ES-I3 (cell line): ENCODE data around the gene DCDC1.

Source experiments
- H3K36me3 ChIP-seq: 2 replicates; pipeline ENCODE4 v1.6.1; 2013; ENCODE audit warnings: mild to moderate bottlenecking, low read length, control low read depth, moderate library complexity; ENCODE audit not compliant: insufficient read depth
- H3K4me1 ChIP-seq: 2 replicates; pipeline ENCODE4 v1.6.1; 2013; ENCODE audit warnings: mild to moderate bottlenecking, control low read depth, low read length; ENCODE audit not compliant: insufficient read depth
- H3K9ac ChIP-seq: 2 replicates; pipeline ENCODE4 v1.6.1; 2013; ENCODE audit warnings: low read depth, mild to moderate bottlenecking, low read length, moderate library complexity
- H3K9me3 ChIP-seq: 2 replicates; pipeline ENCODE4 v1.6.1; 2013; ENCODE audit warnings: mild to moderate bottlenecking, low read length, moderate library complexity; ENCODE audit not compliant: control insufficient read depth, insufficient read depth

The DCDC1 gene

DNA sequence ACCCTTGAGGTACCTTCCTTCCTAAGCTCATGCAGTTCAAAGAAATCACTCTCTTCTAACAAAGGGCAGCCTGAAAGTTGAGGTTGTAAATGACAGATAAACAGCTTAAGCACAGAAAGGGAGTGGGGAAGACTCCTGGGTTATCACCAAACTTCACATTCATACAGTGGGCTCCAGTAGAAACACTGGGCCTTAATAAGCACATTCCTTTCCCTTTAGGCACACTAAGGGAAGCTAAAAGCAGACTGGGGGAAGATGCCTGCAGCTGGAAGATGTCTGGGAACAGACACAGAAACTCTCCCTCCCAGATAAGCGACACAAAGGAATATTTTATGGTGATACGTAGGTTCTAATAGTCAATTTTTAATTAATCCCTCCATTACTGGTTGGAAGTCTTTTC lies 433.0 kb downstream of the DCDC1 start:
- H3K4me1 ChIP-seq: no peaks in the 10 kb centered on the region
- H3K9me3 ChIP-seq: no peaks in the 10 kb centered on the region
- H3K36me3 ChIP-seq: no peaks in the 10 kb centered on the region
- no peak overlapping the region for H3K9ac ChIP-seq

DNA sequence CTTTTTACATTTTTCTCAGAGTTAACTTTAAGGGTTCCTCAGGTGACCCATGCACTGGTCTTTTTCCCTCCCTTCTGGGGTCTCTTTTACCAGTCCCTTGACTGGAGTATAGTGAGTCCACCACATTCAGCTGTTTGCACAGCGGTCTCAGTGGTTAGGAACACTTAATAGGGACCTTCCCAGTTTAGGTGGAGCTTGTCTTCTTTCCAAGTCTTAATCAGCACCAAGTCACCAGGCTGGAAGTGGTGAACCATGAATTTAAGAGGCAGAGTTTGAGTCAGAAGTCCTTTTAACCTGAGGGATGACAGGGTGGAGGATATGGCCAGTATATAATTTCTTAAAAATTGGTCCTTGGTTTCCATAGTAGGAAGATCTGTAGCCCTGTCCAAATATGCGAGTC lies 433.7 kb downstream of the DCDC1 start:
- Histone ChIP-seq H3K4me1 (no peaks in the 10 kb centered on the region), H3K36me3 (no peaks in the 10 kb centered on the region), H3K9ac (no peak overlapping the region), H3K9me3 (no peaks in the 10 kb centered on the region)

DNA sequence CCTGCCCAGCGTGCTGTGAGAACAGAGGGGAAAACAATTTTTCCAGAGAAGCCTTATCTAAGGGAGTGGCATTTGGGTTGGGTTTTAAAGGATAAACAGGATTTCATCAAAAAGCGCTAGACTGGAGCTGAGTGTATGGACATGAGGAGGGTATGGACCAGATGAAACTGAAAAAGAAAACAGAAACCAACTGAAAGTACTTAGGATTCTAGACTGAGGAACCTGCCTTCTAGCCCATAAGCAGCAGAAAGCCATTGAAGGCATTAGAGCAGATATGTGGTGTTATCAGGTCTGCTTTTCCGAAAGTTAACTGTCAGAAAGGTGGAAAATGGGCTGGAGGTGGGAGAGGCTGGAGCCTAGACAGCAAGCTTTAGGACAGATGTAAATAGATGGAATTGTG lies 443.4 kb downstream of the DCDC1 start:
- no peak overlapping the region for H3K9ac ChIP-seq
- no peaks in the 10 kb centered on the region for H3K4me1 ChIP-seq
- no peaks in the 10 kb centered on the region for H3K9me3 ChIP-seq
- no peaks in the 10 kb centered on the region for H3K36me3 ChIP-seq

DNA sequence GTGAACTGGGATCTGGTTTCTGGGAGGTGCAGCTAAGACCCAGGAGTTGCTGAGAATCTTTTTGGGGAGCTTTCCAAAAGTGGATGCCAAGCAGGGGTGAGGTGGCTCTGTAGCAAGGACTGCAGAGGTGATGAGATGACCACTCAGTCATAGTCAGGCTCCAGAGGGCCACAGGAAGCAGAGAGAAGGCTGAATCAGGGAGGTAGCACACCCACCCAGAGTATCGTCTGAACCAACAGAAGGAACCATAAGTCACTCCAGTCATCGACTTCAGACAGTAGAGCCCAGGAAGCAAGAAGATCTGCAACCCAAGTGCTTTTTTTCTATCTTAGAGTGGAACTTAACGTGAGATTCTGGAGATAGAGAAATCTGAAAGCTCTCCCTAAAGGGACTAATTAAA lies 447.7 kb downstream of the DCDC1 start:
- no peaks in the 10 kb centered on the region for H3K9me3 ChIP-seq
- no peak overlapping the region for H3K9ac ChIP-seq
- no peaks in the 10 kb centered on the region for H3K36me3 ChIP-seq
- peaks cover 3% of the 10 kb centered on the region; the same call in 1 of the 2 replicates for H3K4me1 ChIP-seq

DNA sequence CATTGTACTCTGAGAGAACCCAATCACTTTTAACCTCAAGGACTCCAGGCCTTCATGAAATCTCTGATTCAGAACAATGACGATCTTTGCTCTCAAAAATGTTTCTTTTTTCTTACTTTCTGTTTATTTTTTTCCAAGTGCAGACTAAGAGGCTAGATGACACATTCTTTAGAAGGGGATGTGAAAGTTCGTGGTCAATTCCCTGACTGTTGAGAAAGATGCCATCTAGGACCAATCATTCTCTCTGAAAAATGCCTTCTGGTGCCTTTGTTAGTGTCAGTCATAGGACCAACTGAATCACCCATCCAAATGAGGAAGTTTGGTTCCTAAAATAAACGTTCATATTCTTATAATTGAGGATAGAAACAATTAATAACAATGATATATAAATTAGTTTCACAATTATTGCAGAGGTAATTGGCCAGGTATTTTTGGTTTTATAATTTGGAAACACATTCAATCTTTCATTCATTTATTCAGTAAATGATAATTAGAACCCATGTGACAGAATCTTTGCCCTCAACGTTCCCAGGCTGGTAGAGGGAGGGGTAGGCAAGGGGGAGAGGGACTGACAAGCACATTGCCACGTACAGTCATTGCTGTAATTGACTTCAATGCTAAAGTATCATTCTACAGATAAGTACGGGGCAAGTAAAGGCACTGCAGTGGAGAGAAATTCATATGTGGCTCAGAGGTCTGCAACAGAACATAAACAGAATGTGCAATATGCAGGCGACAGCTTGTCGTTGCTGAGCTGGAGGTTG lies 450.0 kb downstream of the DCDC1 start:
- Histone ChIP-seq H3K9ac (no peak overlapping the region), H3K9me3 (no peaks in the 10 kb centered on the region), H3K4me1 (peaks cover 3% of the 10 kb centered on the region; the same call in 1 of the 2 replicates), H3K36me3 (no peaks in the 10 kb centered on the region)

DNA sequence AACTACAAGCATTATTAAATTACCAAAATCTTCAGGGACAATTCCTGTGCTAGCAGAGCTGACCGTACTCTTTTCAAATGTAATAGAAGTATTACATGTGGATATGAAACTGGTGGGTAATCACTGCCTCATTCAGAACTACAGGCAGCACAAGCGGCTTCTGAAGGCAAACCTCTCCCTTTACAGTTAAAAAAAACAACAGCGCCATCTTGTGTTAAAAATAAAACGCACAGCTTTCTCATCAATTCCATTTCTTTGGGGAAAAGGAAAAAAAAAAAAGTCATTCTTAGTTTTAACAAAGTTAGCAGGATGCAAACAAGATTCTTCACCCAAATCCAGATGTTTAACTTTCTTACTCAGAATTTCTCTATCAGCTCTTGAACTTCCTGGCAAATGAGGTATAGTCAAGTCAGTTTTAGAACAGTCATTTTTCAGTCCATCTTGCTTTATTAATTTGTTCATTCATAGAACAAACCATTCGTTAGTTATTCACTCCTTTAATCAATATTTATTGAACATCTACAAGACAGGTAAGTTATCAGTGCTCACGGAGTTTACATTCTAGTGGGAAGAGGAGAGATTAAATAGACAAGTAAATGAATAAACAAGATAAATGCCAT lies 451.6 kb downstream of the DCDC1 start:
- Histone ChIP-seq H3K4me1 (peaks cover 3% of the 10 kb centered on the region; the same call in 1 of the 2 replicates), H3K9ac (no peak overlapping the region), H3K36me3 (no peaks in the 10 kb centered on the region), H3K9me3 (no peaks in the 10 kb centered on the region)

DNA sequence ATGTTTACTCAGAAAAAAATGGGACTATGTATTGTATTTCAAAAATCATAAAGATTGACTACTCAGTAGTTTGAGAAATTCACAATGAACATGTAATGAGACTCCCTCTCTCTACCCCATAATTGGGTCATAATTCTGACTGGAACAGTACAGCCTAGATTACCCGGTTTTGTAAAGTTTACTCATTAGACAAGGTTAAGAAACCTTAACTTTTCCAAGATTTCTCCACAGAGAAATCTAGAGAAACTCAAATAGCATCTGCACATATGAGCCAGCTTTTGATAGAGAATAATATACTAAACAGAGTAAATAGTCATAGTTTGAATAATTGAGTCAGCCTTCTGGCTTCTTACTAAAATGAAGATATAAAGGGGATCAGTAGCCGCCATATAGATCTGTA lies 452.3 kb downstream of the DCDC1 start:
- Histone ChIP-seq H3K9ac (no peak overlapping the region), H3K4me1 (peaks cover 3% of the 10 kb centered on the region; the same call in 1 of the 2 replicates), H3K9me3 (no peaks in the 10 kb centered on the region), H3K36me3 (no peaks in the 10 kb centered on the region)

DNA sequence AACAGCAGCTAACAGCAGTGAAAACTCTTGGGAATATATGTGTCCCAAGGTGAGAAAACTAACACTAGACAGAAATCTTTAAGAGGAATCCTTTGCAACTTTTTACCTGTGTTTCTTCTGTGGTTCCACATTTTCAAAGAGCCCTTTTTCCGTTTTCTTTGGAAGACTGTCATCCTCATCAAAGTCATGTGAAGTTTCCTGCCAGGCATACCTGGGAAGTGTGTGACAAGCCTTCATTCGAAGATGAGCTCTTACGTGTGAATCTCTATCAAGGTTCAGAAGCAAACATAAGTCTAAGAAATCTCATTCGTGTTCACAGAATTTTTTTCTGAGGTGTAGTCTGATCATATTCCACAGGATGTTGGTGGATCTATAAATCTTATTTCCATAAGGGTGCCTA lies 452.8 kb downstream of the DCDC1 start:
- no peaks in the 10 kb centered on the region for H3K36me3 ChIP-seq
- H3K9ac ChIP-seq: no peak overlapping the region
- H3K9me3 ChIP-seq: no peaks in the 10 kb centered on the region
- peaks cover 3% of the 10 kb centered on the region; the same call in 1 of the 2 replicates for H3K4me1 ChIP-seq

DNA sequence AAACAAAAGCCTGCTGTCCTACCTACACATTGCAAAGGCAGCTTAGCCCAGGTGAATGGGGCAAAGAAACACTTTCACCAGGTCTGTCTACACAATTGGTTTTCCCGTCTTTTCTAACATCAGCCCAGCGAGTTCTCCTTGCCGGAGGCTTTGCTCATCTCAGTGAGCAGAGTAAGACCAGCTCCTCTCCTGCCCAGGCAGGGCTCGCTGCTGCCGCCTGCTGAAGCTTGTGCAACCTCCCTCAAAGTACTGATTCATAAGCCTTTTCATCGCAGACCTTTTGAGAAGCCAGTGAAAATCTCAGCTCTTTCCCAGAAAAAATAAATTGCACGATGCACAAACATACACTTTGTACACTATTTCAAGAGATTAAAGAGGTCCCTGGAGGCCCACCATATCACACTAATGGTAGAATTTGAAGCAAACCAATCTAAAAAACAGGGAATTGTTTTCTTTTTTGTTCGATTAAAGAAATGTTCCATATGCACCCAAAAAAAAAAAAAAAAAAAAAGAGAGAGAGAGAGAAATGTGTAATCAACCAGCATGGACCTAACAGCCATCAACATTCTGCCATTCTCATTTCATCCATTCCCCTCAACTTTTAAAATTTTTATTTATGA lies 455.3 kb downstream of the DCDC1 start:
- H3K36me3 ChIP-seq: no peaks in the 10 kb centered on the region
- no peaks in the 10 kb centered on the region for H3K9me3 ChIP-seq
- H3K9ac ChIP-seq: no peak overlapping the region
- H3K4me1 ChIP-seq: no peaks in the 10 kb centered on the region; the same call in 1 of the 2 replicates

DNA sequence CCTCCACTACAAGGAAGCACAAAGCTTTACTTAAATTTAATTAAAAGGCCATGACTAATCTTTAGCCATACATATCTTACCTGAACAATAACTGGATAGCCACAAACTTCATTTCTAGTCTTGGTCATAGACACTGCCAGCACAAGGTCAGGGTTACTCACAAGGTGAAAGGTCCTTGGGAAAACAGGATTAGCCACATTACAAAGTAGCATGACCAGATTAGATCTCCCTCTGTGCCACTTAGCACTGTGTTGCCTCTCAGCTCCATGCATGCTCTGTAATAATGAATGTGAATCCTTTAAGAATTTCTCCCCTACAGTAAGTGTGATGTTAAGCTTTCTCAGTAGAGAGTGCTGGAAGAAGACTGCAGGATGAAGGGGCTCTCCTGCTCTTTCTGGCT lies 458.3 kb downstream of the DCDC1 start:
- Histone ChIP-seq H3K36me3 (no peaks in the 10 kb centered on the region), H3K9me3 (no peaks in the 10 kb centered on the region), H3K4me1 (no peaks in the 10 kb centered on the region), H3K9ac (no peak overlapping the region)

DNA sequence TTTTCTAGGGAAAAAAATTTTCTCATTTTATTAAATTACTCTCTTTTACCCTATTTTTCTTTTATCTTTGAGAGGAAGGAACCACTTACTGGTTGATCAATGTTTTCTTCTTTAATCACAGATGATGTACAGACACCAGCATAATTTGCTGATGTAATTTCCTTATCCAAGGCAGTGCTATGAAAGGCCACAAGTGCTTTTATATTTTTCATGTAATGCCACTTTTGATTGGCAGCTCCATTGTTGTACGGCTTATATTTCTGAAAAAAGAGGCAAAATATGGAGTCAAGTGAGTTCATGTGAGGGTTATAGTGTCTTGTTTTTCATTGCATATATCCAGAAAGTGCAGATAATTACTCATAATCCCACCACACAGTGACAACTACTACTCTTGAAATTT lies 460.7 kb downstream of the DCDC1 start:
- Histone ChIP-seq H3K9ac (no peak overlapping the region), H3K9me3 (no peaks in the 10 kb centered on the region), H3K4me1 (no peaks in the 10 kb centered on the region), H3K36me3 (no peaks in the 10 kb centered on the region)

DNA sequence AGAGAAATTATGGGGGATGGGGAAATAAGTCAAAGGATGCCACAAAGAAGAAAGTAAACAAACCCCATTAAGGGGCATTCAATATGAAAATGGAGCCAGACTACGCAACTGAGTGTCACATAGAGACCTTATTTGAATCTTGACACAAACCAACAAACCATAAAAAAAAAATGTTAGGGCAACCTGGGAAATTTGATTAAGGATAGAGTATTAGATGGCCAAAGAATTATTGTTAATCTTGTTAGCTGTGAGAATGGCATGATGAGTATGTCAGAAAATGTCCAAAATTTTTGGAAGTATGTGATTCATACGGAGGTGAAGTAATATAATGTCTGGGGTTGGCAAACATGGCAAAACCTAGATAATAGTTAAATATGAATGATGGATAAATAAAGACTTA lies 461.3 kb downstream of the DCDC1 start:
- Histone ChIP-seq H3K9ac (no peak overlapping the region), H3K9me3 (no peaks in the 10 kb centered on the region), H3K4me1 (no peaks in the 10 kb centered on the region), H3K36me3 (no peaks in the 10 kb centered on the region)

DNA sequence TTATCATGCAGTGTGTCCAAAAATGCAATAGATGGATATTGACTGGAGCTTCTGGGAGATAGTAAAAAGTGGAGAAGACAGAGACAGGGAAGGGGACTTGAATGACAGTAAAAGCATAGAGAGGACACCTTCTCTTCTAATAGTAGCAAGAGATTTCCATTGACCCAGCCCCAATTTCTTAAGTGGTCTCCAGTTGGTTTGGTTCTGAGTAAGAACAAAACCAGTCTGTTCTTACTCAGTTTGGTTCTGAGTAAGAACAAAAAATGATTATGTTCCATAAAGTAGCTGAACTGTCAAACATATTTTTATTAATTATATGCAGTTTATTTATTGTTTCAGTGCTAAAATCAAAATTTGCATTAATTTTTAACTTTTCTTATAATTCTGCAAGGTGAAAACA lies 466.6 kb downstream of the DCDC1 start:
- Histone ChIP-seq H3K4me1 (no peaks in the 10 kb centered on the region), H3K9ac (no peak overlapping the region), H3K9me3 (no peaks in the 10 kb centered on the region), H3K36me3 (no peaks in the 10 kb centered on the region)

DNA sequence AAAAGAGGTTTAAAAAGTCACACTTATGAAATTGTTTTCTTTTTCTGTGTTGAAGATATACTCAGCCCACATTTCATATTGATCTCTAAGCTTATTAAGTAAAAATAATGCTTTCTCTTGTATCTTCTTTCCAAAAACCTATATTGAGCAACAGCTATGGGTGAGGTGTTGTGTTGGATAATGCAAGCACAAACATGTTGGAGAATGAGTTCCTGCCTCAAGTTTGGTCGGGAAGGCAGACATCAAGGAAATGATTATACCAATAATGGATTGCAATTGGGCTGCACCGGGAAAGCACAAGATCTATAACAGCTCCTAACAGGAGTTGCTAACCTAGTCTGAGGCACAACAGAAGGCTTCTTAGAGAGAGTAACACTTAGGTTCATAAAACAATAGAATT lies 474.5 kb downstream of the DCDC1 start:
- H3K9me3 ChIP-seq: no peaks in the 10 kb centered on the region
- H3K4me1 ChIP-seq: no peaks in the 10 kb centered on the region
- H3K9ac ChIP-seq: no peak overlapping the region
- no peaks in the 10 kb centered on the region for H3K36me3 ChIP-seq

DNA sequence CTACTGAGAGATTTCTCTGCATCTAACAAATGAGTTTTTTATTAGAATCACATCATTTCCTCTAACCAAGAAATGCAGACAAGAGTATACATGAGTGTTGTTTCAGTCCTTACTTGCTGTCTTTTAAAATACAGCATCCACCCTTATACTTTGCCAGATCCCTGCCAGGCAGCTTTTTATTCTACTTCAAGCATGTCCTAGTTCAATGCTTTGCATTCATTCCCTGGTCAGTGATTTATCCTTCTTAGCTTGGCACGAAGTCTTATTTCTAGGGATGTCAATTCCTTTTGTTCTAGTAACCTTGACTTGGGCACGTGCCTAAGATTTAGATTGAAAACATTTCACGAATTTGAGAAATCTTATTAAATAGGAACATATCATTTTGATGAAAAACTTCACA lies 476.2 kb downstream of the DCDC1 start:
- no peaks in the 10 kb centered on the region for H3K36me3 ChIP-seq
- H3K9me3 ChIP-seq: no peaks in the 10 kb centered on the region
- H3K4me1 ChIP-seq: no peaks in the 10 kb centered on the region
- no peak overlapping the region for H3K9ac ChIP-seq
